HG03159 (cell line): Measurements from ENCODE around the gene NAPB.
A peak's percentile ranks its signal among the peaks of the same experiment; 100 is the strongest.
"Not testable (repeated sequence)": the region's sequence is repeated elsewhere in the genome, so short reads cannot be mapped to it uniquely, and the experiment has no call there.

Source experiments
- ATAC-seq: cut with Tn5 transposase; IDR thresholded peaks from one replicate; pipeline ENCODE4 v1.9.1; 2021; ENCODE audit warnings: mild to moderate bottlenecking, moderate library complexity; ENCODE audit not compliant: unreplicated experiment

Gene NAPB

DNA sequence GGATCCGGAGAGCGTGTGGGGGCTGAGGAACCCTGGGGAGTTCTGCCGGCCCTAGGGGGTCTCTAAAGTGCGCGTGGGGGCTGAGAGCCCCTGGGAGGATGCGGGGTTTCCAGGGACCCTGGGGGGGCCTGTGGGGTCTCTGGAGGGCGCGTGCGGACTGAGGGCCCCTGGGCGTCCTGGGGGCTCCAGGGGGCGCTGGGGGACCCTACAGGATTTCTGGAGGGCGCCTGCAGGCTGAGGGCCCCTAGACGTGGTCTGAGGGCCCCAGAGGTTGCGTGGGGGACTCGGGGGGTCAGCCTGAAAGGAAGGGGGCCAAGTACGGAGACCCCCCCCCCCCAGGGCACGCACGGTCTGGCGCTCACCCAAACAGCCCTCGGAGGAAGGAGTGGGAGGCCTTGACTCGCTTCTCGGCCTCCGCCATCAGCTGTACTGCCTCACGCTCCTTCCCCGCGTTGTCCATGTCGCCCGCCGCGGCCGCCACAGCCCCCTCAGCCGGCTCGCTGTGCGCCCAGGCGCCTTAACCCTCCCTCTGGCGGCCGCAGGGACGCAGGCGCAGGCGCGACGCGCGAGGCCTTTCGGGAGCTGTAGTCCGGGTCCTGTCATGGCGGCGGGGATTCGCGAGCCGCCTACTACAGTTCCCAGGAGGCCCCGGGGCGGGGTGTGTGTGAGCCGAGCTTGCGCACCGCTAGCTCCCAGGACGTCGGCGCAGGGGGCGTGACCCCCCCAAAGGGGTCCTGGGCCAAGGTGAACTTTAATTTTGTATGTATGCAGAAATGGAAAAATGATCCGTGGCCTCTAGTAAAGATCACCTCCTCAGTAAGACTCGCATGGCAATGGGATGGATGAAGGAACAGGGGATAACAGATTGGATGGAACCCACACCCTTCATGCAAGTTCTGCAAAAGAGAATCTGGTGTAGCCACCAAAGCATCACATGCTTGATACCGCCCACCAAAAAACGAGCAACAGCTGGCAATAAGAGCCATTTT, at the start of gene NAPB:
TSS of gene NAPB (minus strand) at position 546 of the 989 bp plus-strand sequence. CDS start at position 460, 86 bp downstream.
- peak; percentile 97 for ATAC-seq

DNA sequence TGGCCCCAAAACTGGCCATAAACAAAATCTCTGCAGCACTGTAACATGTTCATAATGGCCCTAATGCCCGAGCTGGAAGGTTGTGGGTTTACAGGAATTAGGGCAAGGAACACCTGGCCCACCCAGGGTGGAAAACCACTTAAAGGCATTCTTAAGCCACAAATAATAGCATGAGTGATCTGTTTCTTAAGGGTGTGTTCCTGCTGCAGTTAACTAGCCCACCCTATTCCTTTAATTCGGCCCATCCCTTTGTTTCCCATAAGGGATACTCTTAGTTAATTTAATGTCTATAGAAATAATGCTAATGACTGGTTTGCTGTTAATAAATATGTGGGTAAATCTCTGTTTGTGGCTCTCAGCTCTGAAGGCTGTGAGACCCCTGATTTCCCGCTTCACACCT, 45.7 kb upstream of the NAPB start:
- ATAC-seq: not testable (repeated sequence)

DNA sequence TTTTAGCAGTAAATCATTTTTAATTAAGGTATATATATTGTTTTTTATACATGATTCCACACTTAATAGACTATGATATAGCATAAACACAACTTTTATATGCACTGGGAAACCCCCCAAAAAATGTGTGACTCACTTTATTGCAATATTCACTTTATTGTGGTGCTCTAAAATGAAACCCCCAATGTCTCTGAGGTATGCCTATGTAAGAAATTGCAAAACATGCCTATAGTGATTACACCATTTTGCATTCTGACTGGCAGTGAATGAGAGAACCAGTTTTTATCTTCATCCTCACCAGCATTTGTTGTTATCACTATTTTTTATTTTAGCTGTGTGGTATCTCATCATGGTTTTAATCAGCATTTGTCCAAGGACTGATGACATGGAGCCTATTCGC, 39.9 kb upstream of the NAPB start:
- no peak for ATAC-seq

DNA sequence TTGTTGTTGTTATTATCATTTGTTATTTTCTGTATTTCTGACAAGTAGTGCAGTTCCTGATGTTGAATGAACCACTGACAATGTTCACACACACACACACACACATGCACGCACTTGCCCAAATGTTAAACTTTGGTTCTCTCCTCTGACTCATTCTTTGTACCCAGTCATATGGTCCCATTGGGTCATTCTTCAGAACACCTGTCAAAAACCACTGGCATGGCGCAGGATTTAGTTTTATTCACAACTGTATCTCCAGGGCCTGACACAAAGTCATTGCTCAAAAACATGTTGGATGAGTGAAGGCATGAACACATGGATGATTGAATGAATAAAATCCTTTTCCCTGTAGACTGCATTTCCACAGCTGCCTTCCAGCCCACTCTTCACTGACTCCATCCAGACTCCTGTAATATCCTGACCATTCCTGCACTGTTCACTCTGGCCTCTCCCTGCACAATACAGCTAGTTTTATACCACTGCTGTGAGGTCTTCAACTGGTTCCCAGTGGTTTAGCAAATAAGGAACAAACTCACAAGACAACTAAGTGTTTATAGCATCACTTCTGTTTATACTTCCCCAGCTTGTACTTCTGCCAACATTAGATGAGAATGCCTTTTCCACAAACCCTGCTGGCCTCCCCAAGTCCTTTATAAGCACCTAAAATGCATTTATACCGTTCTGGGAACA, 38.3 kb upstream of the NAPB start:
- no peak for ATAC-seq

DNA sequence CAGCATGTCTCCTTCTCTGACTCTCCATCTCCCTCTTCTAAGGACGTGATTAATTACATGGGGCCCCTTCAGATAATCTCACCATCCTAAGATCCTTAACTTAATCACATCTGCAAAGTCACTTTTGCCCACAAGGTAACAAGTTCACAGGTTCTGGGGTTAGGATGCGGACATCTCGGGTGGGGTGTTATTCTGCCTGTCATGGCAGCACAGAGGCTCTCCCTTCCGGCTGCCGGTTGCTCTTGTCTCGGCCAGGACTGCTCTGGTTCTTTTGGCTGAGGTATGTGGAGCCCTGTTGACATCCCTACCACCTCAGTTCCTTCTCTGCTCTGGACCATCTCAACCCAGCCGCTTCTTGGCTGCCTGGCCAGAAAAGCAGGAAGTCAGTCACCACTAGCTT, 35.6 kb upstream of the NAPB start:
- ATAC-seq: no peak

DNA sequence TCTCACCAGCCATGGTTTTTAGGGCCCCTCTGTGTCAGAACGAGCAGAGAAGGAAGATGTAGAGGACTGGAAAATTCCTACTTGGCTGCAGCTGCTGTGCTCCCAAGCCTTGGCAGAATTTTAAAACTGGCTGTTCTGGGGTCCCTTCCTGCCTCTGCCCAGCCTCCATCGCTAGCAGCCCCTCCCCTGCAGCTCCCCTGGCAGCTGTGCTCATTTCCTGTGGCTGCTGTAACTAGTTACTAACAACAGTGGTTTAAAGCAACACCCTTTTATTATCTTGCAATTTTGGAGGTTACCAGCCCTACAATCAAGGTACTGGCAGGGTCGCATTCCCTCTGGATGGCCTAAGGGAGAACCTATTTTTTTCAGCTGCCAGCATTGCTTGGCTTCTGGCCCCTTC, 35.1 kb upstream of the NAPB start:
- no peak for ATAC-seq

DNA sequence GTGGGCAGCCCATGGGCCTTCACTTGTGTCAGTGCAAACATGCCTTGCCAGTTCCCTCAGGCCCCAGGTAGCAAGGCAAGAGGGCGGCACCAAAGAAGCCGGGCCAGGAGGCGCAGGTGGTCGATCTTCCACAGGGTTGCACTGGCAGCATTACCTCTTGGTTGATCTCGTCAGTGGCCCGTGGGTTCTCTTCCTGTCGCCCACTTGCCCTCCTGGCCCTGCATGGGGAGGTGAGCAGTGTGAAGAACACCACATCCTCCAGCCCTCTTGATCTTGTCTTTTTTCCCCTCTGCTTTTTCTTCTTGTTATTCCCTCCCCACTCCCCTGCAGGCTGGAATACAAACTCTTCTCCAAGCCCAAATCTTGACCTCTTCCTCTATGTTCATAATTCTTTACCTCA, 34.4 kb upstream of the NAPB start:
- no peak for ATAC-seq

DNA sequence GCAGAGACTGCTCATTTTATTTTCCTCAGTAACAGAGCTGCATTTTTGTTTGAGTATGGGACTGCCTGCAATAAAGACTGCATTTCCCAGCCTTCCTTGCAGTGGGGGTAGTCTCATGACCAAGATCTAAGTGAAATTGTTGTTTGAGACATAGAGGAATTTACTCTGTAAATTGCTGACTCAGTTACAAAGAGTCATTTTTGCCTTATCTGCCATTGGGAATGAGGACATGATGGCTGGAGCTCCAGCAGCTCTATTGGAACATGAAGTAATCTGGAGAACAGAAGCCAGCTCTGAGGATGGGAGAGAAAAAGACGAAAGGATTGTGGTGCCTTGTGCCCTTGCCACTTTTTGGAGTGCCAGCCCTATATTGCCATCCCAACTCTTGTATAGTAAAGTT, 33.5 kb upstream of the NAPB start:
- no peak for ATAC-seq

DNA sequence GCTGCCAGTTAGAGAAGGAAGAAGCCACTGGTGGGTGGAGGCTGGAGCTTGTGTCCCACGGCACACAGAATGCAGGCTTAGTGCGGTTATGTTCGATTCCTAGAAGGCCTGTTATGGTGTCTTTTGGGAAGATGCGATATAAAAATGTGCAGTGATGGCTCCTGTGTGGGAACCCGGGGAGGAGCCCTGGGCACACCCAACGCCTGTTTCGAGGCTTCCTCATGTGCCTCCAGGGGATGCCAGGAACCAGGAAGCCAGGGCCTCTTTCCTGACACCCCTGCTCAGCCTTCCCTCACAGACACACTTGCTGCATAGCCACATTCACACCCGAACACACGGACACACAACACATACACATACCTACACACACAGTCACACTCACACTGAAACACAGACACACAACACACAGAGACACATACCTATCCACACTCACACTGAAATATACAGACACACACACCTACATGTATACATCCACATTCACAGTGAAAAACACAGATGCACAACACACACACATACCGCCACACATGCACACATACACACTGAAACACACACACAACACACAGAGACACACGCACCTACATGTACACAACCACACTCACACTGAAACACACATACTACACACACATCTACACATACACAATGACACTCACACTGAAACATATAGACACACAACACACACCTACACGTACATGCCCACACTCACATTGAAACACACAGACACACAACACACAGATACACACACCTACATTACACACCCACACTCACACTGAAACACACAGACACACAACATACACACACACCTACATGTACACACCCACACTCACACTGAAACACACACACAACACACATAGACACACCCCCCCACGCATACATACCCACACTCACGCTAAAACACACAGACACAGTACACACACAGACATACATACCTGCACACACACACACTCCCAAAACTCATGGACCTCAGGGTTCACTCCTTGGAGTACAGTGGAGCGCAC, 32.6 kb upstream of the NAPB start:
- ATAC-seq: no peak

DNA sequence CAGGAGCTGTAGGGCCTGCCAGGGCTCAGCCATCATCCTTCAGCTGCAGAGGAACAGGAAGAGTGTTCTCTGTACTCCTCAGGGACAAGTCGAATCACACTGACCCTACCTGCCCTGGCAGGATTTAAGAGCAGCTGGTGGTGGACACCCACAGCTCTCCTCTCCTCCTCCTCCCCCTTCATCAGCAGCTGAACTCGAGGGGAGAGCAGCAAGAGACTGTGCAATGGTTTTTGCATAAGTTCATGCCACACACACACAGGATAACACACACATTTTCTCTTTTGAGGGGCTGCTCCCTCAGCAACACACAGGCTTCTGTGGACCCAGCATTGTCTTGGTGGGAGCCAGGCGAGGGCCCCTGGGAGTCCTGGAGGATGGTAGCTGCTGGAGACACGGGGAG, 31.5 kb upstream of the NAPB start, which contains the start of gene CST11:
TSS of gene CST11 (minus strand) at position 101 of the 400 bp plus-strand sequence. CDS start at position 36, 65 bp downstream.
- no peak for ATAC-seq

DNA sequence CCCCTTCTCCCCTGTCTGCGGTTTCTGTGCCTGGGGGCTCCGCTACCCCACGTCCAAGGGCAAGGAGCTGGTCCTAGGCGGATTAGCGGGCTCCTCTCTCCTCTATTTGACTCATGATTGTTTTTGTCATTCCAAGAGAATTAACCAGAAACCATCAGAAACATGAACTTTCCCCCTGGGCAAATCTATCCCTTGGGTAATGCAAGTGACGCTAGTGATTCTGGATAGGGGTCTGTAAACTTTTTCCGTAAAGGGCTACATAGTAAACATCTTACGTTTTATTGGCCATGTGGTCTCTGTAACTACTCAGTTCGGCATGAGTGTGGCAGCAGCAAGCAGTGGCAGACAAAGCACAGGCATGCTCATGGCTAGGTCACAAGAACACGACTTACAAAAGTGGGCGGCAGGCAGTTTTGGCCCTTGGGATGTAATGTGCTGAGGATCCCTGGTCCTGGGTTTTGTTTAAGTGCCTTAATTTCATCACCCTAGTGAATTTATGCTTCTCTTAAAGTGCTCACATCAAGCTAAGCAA, 30.7 kb upstream of the NAPB start:
- no peak for ATAC-seq

DNA sequence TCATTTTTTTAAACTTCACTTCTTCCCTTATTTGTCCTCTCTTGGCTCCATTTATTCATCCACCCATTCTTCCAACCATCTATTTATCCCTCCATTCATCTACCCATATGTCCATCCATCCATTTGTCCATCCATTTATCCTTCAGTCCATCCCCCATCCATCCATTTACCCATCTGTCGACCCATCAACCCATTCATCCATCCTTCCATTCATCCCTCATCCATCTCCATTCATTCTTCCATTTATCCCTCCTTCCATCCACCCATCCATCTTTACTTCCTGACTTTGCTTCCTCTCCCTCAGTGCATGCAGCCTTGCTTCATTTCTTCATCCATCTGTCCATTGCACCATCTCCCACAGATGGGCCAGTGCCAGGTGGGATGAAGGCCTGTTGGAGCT, 29.6 kb upstream of the NAPB start:
- no peak for ATAC-seq

DNA sequence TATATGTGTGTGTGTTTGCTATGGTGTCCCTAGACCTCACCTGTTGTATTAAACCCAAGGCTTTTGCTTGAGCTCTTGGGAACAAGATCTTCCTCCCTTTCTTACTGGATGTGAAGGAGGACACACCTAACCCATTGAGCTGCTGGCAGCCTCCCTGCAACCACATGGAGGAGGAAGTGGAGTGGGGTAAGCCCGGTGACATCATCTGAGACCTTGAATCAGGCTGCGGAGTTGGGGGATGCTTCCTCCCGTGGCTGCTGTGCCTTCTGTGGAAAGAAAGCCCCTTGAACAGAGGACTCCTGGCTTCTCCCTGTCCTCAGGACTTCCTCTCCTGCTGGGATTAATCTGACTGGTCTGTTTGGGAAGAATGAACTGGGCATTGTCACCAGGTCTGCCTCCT, 28.1 kb upstream of the NAPB start:
- no peak for ATAC-seq

DNA sequence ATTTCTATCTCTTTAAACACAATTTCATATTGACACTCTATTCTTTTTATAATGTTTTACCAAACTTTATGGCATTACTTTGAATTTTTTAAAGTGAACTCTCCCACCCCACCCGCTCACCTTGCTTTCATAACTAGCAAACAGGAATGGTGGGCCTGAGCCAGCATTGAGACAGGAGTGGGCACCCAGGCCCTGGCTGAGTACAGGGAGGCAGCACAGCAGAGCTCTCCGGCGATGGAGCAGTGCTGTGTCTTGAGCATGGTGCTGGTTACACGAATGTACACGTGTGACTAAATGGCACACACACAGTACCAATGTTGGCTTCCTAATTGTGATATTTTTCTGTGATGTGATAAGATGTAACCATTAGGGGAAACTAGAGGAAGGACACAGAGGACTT, 26.9 kb upstream of the NAPB start:
- ATAC-seq: no peak

DNA sequence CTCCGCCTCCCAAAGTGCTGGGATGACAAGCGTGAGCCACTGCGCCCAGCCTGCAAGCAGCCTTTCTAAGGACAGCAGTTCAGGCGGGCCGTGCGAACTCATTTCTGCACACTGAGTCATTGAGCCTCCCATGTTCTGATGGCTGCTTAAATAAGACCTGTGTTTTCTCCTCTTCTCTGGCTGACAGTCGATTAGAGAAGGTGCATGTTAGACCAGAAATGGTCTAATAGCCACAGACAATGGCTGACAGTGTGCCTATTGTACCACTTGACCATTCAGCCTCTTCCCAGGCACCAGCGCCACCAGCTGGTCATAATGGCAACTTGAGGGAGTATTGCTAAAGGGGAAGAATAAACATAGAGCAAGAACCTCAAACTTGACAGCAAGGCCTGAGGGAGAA, 25.2 kb upstream of the NAPB start:
- peak; percentile 70 for ATAC-seq

DNA sequence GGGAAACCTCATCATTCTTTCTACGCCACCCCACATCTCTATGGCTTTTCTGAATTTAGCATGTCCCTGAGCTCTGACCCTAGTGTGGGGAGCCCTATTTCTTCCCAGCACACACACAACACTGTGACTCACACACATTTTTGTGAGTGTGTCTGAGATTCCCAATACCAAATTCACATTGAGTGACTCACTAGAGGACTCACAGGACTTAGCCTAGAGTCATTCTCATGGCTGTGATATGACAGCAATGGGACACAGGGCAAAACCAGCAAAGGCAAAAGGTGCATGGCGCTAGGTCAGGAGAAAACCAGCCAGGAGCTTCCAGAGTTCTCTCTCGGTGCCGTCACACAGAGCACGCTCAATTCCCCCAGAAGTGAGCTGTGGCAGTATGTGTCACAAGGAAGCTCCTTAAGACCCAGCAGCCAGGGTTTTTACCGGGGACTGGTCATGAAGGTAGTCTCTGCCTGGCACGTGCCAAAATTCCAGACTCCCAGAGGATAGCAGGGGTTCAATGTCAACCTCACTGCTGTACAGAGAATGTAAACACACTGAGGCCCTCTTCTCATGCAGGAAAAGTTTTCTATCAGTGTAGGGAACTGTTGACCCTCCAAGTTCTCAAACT, 24.4 kb upstream of the NAPB start:
- no peak for ATAC-seq

DNA sequence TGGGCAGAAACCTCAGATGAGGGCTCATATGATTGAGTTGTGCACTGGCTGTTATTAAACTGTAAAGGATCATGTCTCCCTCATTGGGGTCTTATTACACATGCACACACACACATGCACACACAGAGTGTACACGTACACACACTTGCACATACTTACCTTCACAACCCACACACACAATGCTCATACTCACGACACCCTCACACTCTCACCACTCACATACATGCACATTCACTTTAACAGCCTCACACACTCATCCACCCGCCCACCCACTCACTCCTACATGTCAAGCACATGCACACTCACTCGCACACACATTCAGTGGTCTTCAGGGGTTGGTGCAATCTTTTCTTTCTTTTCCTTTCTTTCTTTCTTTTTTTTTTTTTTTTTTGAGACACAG, 23.6 kb upstream of the NAPB start:
- ATAC-seq: no peak

DNA sequence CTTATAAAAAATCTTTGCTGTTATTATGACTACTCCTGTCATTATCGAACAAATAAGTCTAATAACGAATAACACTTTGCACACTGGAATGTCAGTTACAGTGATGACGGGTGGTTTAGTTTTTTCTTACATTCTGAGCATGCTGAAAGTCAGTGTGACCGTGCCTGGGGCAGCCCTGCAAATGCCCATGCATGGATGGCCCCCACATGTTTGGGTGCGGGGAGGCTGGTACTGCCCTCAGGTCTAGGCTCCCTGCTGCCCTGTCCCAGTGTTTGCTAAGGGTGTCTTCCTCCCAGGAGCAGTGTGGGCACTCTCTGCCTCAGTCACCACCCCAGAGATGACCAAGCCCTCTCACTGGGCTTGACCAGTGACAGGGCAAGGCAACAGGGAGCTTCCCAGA, 21.1 kb upstream of the NAPB start:
- no peak for ATAC-seq

DNA sequence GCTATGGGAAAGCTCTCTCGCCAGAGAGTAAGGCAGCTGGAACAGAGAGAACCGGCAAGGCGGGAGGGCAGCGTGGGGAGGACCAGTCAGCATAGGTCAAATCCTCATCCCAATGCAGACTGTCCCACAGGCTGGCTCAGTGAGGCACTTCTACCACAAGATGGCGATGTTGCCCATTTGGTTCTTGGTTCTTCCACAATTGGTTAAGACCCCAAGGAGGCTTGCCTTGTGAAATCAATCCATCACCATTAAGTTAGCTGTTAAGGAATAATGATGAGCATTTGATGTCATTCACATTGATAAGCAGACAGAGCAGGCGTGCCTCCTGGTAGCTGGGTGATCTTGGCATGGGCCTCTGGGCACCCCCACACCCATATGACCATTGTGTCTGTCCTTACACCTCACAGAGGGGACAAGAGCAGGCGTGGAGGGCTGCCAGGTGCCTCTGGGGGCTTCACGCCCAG, 20.6 kb upstream of the NAPB start:
- peak; percentile 71 for ATAC-seq

DNA sequence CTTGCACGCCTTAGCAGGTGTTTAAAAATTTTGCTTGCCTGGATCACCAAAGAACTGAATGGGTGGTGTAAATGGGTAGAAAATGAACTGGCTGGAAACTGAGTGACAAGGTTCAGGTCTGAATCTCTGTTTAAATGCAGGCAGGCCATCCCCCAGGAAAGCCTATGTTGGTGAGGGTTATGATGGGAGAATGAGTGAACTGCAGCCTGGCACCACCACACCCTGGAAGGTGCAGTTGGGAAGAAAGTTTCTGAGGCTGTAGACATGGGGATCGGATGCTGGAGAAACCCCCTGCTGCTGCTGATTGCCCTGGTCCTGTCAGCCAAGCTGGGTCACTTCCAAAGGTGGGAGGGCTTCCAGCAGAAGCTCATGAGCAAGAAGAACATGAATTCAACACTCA, 18.7 kb upstream of the NAPB start:
- ATAC-seq: no peak
